Measurements from ENCODE around the gene CRNKL1.

Gene CRNKL1

DNA sequence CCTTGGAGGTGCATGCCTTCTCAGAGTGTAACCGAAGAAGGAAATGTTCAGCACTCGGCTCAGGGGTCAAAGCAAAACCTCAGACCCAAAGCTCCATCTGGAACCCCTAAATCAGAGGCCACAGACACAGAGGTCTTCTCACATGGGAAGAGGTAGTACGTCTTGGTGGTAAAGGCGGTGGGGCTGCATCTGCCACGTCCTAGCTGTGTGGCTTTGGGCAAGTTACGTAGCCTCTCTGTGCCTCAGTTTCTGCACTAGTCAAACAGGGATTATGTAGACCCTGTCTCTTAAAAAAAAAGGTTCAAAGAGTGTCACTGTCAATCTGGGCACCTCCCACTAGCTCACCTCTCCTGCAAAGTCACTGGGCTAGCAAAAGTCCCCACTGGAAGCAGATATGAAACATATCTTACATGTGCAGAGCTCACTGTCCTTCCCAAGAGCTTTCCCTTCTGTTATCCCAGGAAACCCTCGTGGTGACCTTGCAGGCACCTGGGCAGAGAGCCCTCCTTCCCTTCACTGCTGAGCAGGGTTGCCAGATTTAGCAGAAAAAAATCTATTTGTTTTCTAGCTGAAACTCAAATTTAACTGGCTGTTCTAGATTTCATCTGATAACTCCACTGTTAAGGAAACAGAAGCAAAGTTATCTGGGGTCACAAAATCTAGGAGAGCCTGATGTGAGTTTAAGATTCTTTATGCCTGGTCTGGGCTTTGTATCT lies 53.1 kb downstream of the CRNKL1 start:
- Histone ChIP-seq H3K9me3 (ENCODE audit: control insufficient read depth in 1 of 2, low read length in 2 of 2) (no peaks in the 10 kb centered on the region), H3K27ac (ENCODE audit: low read depth, low read length) (no peak overlapping the region), H3K9ac (ENCODE audit: low read depth in 1 of 2, low read length in 2 of 2) (no peak overlapping the region), H3K4me1 (ENCODE audit: control insufficient read depth in 1 of 2, insufficient read depth in 2 of 2, low read length in 2 of 2) (peaks cover 0 to 13% of the 10 kb centered on the region in 2 donors), H3K4me3 (ENCODE audit: low read depth in 1 of 2, low read length in 2 of 2) (no peak overlapping the region), H3K36me3 (ENCODE audit: control insufficient read depth in 1 of 2, insufficient read depth in 2 of 2, low read length in 2 of 2) (peaks cover 42 to 61% of the 10 kb centered on the region in 2 donors), H3K27me3 (ENCODE audit: control insufficient read depth in 1 of 2, insufficient read depth in 2 of 2, low read length in 2 of 2) (no peaks in the 10 kb centered on the region)

DNA sequence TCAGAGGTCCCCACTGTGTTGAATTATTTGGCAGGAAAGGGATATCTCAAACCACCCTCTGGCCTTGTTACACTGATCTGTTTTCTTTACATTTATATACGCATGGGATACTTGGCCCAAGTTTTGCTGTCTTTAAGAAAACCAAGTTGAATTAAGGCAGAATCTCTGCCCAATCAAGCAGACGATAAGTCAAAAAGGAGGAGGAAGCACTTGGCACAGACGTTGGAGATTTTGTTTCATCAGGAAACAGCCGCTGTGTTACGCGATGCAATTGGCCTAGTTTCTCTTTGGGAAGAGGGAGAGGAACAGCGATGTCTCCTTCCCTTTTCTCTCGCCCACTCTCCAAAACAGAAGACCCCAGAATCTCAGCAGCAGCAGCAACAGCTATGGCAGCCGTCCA lies 55.3 kb downstream of the CRNKL1 start:
- Histone ChIP-seq H3K4me3 (ENCODE audit: low read depth in 1 of 2, low read length in 2 of 2) (no peak overlapping the region), H3K9ac (ENCODE audit: low read depth in 1 of 2, low read length in 2 of 2) (no peak overlapping the region), H3K36me3 (ENCODE audit: control insufficient read depth in 1 of 2, insufficient read depth in 2 of 2, low read length in 2 of 2) (peaks cover 33 to 53% of the 10 kb centered on the region in 2 donors), H3K27ac (ENCODE audit: low read depth, low read length) (no peak overlapping the region), H3K9me3 (ENCODE audit: control insufficient read depth in 1 of 2, low read length in 2 of 2) (no peaks in the 10 kb centered on the region), H3K4me1 (ENCODE audit: control insufficient read depth in 1 of 2, insufficient read depth in 2 of 2, low read length in 2 of 2) (peaks cover 13 to 14% of the 10 kb centered on the region in 2 donors), H3K27me3 (ENCODE audit: control insufficient read depth in 1 of 2, insufficient read depth in 2 of 2, low read length in 2 of 2) (no peaks in the 10 kb centered on the region)

DNA sequence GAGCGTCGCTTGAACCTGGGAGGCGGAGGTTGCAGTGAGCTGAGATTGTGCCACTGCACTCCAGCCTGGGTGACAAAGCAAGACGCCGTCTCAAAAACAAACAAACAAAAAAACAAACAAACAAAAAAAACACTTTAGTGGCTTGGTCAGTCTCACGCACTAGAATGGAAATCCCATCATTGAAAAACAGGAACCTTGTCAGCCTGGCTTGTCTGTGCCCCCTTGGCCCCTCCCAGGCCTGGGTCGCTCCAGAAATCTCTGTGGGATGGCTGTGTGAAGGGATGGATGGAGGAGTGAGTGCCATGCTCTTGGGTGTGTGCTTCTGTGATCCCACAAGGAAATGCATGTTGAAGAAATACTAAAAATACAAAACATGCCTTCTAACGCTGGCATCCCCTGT lies 56.0 kb downstream of the CRNKL1 start:
- no peaks in the 10 kb centered on the region for H3K9me3 ChIP-seq (ENCODE audit: control insufficient read depth in 1 of 2, low read length in 2 of 2)
- no peaks in the 10 kb centered on the region for H3K27me3 ChIP-seq (ENCODE audit: control insufficient read depth in 1 of 2, insufficient read depth in 2 of 2, low read length in 2 of 2)
- peaks cover 27 to 54% of the 10 kb centered on the region in 2 donors for H3K36me3 ChIP-seq (ENCODE audit: control insufficient read depth in 1 of 2, insufficient read depth in 2 of 2, low read length in 2 of 2)
- no peak overlapping the region for H3K27ac ChIP-seq (ENCODE audit: low read depth, low read length)
- peaks cover 13 to 14% of the 10 kb centered on the region in 2 donors for H3K4me1 ChIP-seq (ENCODE audit: control insufficient read depth in 1 of 2, insufficient read depth in 2 of 2, low read length in 2 of 2)
- H3K4me3 ChIP-seq (ENCODE audit: low read depth in 1 of 2, low read length in 2 of 2), result no peak overlapping the region
- H3K9ac ChIP-seq (ENCODE audit: low read depth in 1 of 2, low read length in 2 of 2), result no peak overlapping the region

DNA sequence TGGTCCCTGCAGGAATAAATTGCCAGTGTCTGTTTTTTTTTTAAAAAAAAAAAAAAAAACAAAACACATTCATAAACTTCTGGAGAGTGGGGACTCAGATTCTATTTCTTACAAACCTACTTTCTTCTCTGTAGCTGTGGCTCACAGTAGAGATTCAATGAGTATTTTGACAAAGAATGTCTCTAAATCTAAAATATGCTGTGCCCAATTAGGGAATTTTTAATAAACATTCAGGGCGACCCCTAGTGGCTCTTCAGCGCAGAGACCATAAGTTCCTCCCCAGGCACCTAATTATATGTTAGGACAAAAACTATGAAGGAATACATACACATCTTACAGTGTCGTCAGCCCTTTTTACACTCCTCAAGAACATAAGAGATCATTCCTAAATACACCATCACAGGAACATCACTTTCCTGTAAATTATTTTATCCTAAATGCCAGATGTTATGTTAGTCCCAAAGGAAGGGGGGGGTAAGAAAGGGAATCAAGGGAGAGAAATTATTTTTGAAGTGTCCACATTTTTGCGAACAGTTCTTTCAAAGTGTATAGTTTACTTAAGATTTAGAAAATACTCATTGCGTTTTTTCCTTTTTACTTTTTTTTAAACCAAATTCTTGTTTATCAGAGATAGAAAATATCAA lies 56.9 kb downstream of the CRNKL1 start:
- Histone ChIP-seq H3K27ac (ENCODE audit: low read depth, low read length) (no peak overlapping the region), H3K4me3 (ENCODE audit: low read depth in 1 of 2, low read length in 2 of 2) (no peak overlapping the region), H3K36me3 (ENCODE audit: control insufficient read depth in 1 of 2, insufficient read depth in 2 of 2, low read length in 2 of 2) (peaks cover 24 to 55% of the 10 kb centered on the region in 2 donors)

DNA sequence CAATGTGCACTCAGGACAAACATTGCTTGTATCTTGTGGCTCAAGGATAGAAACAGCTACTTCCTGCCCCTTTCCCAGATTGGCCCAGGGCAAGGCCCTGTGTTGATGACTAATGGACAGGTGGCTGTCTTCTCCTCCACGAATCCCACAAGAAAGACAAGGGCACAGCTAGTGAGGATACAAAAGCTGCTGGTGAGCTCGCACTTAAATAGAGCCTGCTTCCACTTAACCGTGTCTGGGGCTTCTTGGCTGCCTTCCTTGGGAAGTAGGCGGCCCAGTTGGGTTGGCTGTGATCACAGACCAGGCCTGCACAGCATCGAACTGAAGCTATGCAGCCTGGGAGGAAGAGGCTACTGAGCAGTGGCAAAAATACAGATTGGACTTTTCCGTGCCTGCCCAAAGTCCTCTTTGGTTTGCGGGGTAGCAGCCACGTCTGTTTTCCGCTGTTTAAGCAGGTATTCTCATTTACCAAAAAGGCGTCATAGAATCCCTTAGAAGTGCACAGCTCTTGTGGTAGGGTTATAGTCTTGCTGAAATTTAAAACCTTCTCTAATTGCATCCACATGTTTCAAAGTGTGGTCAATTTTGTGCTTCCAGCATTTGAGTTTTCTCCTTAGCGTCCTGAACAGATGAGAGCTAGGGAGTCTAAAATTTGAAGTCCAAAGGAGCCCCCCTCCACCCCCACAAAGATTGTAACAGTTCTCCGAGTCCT lies 58.2 kb downstream of the CRNKL1 start:
- Histone ChIP-seq H3K4me1 (ENCODE audit: control insufficient read depth in 1 of 2, insufficient read depth in 2 of 2, low read length in 2 of 2) (peaks cover 13 to 14% of the 10 kb centered on the region in 2 donors), H3K9me3 (ENCODE audit: control insufficient read depth in 1 of 2, low read length in 2 of 2) (no peaks in the 10 kb centered on the region), H3K36me3 (ENCODE audit: control insufficient read depth in 1 of 2, insufficient read depth in 2 of 2, low read length in 2 of 2) (peaks cover 18 to 51% of the 10 kb centered on the region in 2 donors), H3K27me3 (ENCODE audit: control insufficient read depth in 1 of 2, insufficient read depth in 2 of 2, low read length in 2 of 2) (no peaks in the 10 kb centered on the region), H3K27ac (ENCODE audit: low read depth, low read length) (peak overlapping the region; percentile 47), H3K4me3 (ENCODE audit: low read depth in 1 of 2, low read length in 2 of 2) (no peak overlapping the region), H3K9ac (ENCODE audit: low read depth in 1 of 2, low read length in 2 of 2) (no peak overlapping the region)

More for the DNA sequence above, 56.9 kb downstream of the CRNKL1 start:
- H3K9ac ChIP-seq (ENCODE audit: low read depth in 1 of 2, low read length in 2 of 2), result no peak overlapping the region
- H3K27me3 ChIP-seq (ENCODE audit: control insufficient read depth in 1 of 2, insufficient read depth in 2 of 2, low read length in 2 of 2), result no peaks in the 10 kb centered on the region
- H3K9me3 ChIP-seq (ENCODE audit: control insufficient read depth in 1 of 2, low read length in 2 of 2), result no peaks in the 10 kb centered on the region
- peaks cover 13 to 14% of the 10 kb centered on the region in 2 donors for H3K4me1 ChIP-seq (ENCODE audit: control insufficient read depth in 1 of 2, insufficient read depth in 2 of 2, low read length in 2 of 2)

DNA sequence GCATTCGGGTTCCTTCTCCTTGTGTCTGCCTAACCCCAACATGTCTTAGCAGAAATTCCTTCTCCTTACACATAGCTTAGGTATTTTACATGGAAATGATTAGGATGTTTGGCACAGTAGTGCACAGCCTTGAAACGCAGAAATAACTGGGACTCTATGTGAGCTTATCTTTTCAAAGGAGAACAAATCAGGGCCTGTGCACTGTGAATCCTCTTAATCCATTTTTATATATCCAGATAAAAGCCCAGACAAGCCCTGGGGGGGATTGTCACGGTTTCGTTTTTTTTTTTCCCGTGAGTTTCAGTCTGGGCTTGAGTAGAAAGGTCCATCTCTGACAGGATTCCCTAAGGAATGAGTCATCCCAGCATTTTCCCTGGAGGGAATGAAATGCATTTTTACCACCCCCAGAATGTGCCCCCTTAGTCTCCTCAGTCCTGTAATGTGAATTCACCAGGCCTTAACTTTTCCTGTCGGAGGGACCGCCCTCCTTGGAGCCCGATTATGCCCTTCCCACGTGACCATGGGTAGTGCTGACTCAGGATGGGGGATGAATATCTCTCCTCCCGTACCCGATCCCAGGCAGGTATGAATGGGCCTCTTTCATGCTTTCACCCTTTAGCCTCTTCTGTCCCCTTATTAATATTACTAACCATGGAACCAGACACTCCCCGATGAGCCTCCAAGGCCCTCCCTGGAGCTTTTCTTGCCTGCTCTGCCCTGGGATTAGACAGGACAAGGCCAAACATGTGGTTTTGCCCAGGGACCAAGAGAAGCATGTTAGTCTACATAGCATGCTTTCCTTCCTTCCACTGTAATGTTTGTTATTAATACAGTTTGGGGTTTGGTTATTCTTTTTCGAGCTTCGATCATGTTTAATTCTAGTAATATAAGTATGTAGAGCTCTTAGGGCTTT lies 59.0 kb downstream of the CRNKL1 start:
- H3K4me3 ChIP-seq (ENCODE audit: low read depth in 1 of 2, low read length in 2 of 2), result no peak overlapping the region
- peaks cover 13 to 14% of the 10 kb centered on the region in 2 donors for H3K4me1 ChIP-seq (ENCODE audit: control insufficient read depth in 1 of 2, insufficient read depth in 2 of 2, low read length in 2 of 2)
- H3K9ac ChIP-seq (ENCODE audit: low read depth in 1 of 2, low read length in 2 of 2), result no peak overlapping the region

DNA sequence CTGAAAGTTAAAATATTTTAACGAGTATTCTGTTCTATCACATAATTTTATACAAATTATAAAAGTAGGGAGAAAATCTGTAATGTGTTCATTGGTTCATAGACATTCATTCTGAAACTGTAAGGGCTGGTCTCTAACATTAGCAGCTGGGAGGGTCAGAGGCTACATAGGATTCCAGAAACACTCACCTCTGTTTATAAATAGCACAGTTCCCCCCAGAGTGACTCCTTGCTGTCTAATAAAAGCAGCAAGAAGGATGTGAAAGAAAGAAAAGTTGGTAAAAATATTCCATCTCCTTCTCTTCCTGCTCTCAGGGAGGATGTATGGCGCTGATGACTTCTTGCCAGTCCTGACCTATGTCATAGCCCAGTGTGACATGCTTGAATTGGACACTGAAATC lies 60.4 kb downstream of the CRNKL1 start:
- no peaks in the 10 kb centered on the region for H3K9me3 ChIP-seq (ENCODE audit: control insufficient read depth in 1 of 2, low read length in 2 of 2)
- H3K27me3 ChIP-seq (ENCODE audit: control insufficient read depth in 1 of 2, insufficient read depth in 2 of 2, low read length in 2 of 2), result no peaks in the 10 kb centered on the region
- H3K9ac ChIP-seq (ENCODE audit: low read depth in 1 of 2, low read length in 2 of 2), result no peak overlapping the region
- H3K36me3 ChIP-seq (ENCODE audit: control insufficient read depth in 1 of 2, insufficient read depth in 2 of 2, low read length in 2 of 2), result peaks cover 6 to 42% of the 10 kb centered on the region in 2 donors
- H3K4me3 ChIP-seq (ENCODE audit: low read depth in 1 of 2, low read length in 2 of 2), result no peak overlapping the region
- H3K27ac ChIP-seq (ENCODE audit: low read depth, low read length), result no peak overlapping the region
- peaks cover 13 to 14% of the 10 kb centered on the region in 2 donors for H3K4me1 ChIP-seq (ENCODE audit: control insufficient read depth in 1 of 2, insufficient read depth in 2 of 2, low read length in 2 of 2)

More for the DNA sequence above, 59.0 kb downstream of the CRNKL1 start:
- Histone ChIP-seq H3K27ac (ENCODE audit: low read depth, low read length) (peak overlapping the region; percentile 47), H3K9me3 (ENCODE audit: control insufficient read depth in 1 of 2, low read length in 2 of 2) (no peaks in the 10 kb centered on the region), H3K36me3 (ENCODE audit: control insufficient read depth in 1 of 2, insufficient read depth in 2 of 2, low read length in 2 of 2) (peaks cover 10 to 43% of the 10 kb centered on the region in 2 donors), H3K27me3 (ENCODE audit: control insufficient read depth in 1 of 2, insufficient read depth in 2 of 2, low read length in 2 of 2) (no peaks in the 10 kb centered on the region)

DNA sequence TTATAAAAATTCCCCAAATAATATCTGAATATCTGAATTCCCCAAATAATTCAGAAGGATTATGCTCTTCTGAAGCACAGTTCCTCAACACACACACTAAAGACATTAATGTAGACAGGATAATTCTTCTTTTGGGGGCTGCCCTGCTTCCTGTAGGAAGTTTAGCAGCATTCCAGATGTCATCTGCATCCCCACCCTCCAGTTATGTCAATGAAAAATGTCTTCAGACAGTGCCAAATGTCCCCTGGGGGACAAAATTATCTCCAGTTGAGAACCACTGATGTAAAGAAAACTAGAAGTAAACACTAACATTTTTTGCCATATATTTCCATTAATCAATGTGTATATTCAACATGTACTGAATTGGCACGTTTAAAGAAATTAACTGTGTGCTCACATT lies 61.0 kb downstream of the CRNKL1 start:
- no peak overlapping the region for H3K4me3 ChIP-seq (ENCODE audit: low read depth in 1 of 2, low read length in 2 of 2)
- H3K36me3 ChIP-seq (ENCODE audit: control insufficient read depth in 1 of 2, insufficient read depth in 2 of 2, low read length in 2 of 2), result peaks cover 4 to 42% of the 10 kb centered on the region in 2 donors
- peaks cover 13 to 14% of the 10 kb centered on the region in 2 donors for H3K4me1 ChIP-seq (ENCODE audit: control insufficient read depth in 1 of 2, insufficient read depth in 2 of 2, low read length in 2 of 2)
- H3K27me3 ChIP-seq (ENCODE audit: control insufficient read depth in 1 of 2, insufficient read depth in 2 of 2, low read length in 2 of 2), result no peaks in the 10 kb centered on the region
- no peak overlapping the region for H3K9ac ChIP-seq (ENCODE audit: low read depth in 1 of 2, low read length in 2 of 2)
- H3K27ac ChIP-seq (ENCODE audit: low read depth, low read length), result no peak overlapping the region
- no peaks in the 10 kb centered on the region for H3K9me3 ChIP-seq (ENCODE audit: control insufficient read depth in 1 of 2, low read length in 2 of 2)

DNA sequence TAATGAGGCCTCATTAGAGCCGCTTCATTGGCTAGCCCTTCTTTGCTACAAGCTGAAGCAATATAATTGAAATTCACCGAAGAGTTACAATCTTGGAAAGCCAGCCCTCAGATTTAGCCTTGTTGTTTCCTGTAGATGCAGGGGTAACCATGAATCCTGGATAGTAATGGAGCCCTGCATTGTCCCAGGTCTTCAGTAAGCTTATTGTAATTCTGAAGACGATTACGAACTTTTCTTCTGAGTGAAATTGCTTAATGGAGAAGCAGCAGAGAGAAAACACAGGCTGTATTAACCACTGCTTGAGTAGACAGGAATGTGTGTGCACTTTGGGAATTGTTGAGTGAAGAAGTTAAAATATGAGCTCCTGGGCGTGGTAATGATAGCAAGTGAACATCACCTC lies 61.4 kb downstream of the CRNKL1 start:
- Histone ChIP-seq H3K27ac (ENCODE audit: low read depth, low read length) (no peak overlapping the region), H3K4me1 (ENCODE audit: control insufficient read depth in 1 of 2, insufficient read depth in 2 of 2, low read length in 2 of 2) (peaks cover 13 to 14% of the 10 kb centered on the region in 2 donors), H3K9ac (ENCODE audit: low read depth in 1 of 2, low read length in 2 of 2) (no peak overlapping the region), H3K36me3 (ENCODE audit: control insufficient read depth in 1 of 2, insufficient read depth in 2 of 2, low read length in 2 of 2) (peaks cover 4 to 37% of the 10 kb centered on the region in 2 donors), H3K4me3 (ENCODE audit: low read depth in 1 of 2, low read length in 2 of 2) (no peak overlapping the region), H3K9me3 (ENCODE audit: control insufficient read depth in 1 of 2, low read length in 2 of 2) (no peaks in the 10 kb centered on the region), H3K27me3 (ENCODE audit: control insufficient read depth in 1 of 2, insufficient read depth in 2 of 2, low read length in 2 of 2) (no peaks in the 10 kb centered on the region)

Measured in duodenal mucosa (tissue), 2 donors.